Endothelial cell of umbilical vein (primary cell): Measurements from ENCODE around the gene PFN3. TPM values are rescaled to one million over a fixed set of nuclear protein-coding genes. Genes with fewer than 3 reads are reported as not detected.

Source experiments
- BruUV-seq: library from RNA; stranded (reverse); fragments of 400-500 nt; replicated peaks from 2 replicates; lab custom pipeline; 2021; lab: Mats Ljungman, UMichigan
- CTCF ChIA-PET: fragments of 300-600, 350-600 bp; sonication (Branson Sonifier 250); formaldehyde crosslinking; loops from one replicate; lab custom pipeline; 2021; ENCODE audit warnings: antibody characterized with exemption, inconsistent platforms; lab: Charles Lee
- POLR2A ChIA-PET: fragments of 300-600, 350-600 bp; sonication (Branson Sonifier 250); formaldehyde crosslinking; loops from one replicate; lab custom pipeline; 2021; ENCODE audit warnings: antibody characterized with exemption, inconsistent platforms; lab: Charles Lee
- DNase-seq: peaks from one replicate; pipeline ENCODE4 v3.0.0-alpha.2; 2011; ENCODE audit warnings: low read depth, low spot score
- FAIRE-seq: peaks from 2 replicates; lab custom pipeline; 2011; peaks lifted over from hg19 to GRCh38; lab: Jason Lieb, UNC
- H2AFZ ChIP-seq: 2 replicates; pipeline ENCODE4 v1.6.0; 2012; ENCODE audit warnings: low read depth, low read length, control low read depth, inconsistent platforms
- H3K27ac ChIP-seq: 2 replicates; pipeline ENCODE4 v1.5.1; 2011; ENCODE audit warnings: low read depth, mild to moderate bottlenecking, control low read depth, low read length, moderate library complexity; ENCODE audit not compliant: insufficient read depth
- H3K27me3 ChIP-seq, 2 experiments: 2 replicates each; pipeline versions ENCODE4 v1.6.0 to v1.6.1; 2011; ENCODE audit warnings: low read length in 2 of 2, mixed read lengths in 1 of 2; ENCODE audit not compliant: control insufficient read depth in 2 of 2, insufficient read depth in 2 of 2
- H3K36me3 ChIP-seq, 2 experiments: 2 replicates in 1 of 2; 3 replicates in 1 of 2; pipeline ENCODE4 v1.5.1; 2011; ENCODE audit warnings: low read length in 2 of 2, mild to moderate bottlenecking in 1 of 2, moderate library complexity in 1 of 2; ENCODE audit not compliant: control insufficient read depth in 2 of 2, insufficient read depth in 2 of 2; ENCODE audit errors: extremely low read depth in 1 of 2
- H3K4me1 ChIP-seq: 3 replicates; pipeline ENCODE4 v1.5.1; 2011; ENCODE audit warnings: mild to moderate bottlenecking, low read length; ENCODE audit not compliant: control insufficient read depth, insufficient read depth; ENCODE audit errors: extremely low read depth
- H3K4me2 ChIP-seq: 2 replicates; pipeline ENCODE4 v1.6.1; 2011; ENCODE audit warnings: low read length, control low read depth, mixed read lengths; ENCODE audit not compliant: insufficient read depth
- H3K4me3 ChIP-seq, 3 experiments: fragments of 200-600 bp in 1 of 3; sonication (generic), shearing (Covaris generic) in 1 of 3; replicated peaks in 1 of 3; 2 replicates each; pipeline ENCODE4 v1.5.1; 2011 to 2016; ENCODE audit warnings: control low read depth in 3 of 3, low read length in 3 of 3, mild to moderate bottlenecking in 2 of 3, inconsistent platforms in 1 of 3, low read depth in 1 of 3, moderate library complexity in 1 of 3; ENCODE audit not compliant: insufficient read depth in 1 of 3
- H3K79me2 ChIP-seq: 2 replicates; pipeline ENCODE4 v1.6.0; 2012; ENCODE audit warnings: low read length, inconsistent platforms; ENCODE audit not compliant: control insufficient read depth, insufficient read depth
- H3K9ac ChIP-seq: replicated peaks from 2 replicates; pipeline ENCODE3; 2011; ENCODE audit warnings: low read length, control low read depth; ENCODE audit not compliant: insufficient read depth; ENCODE audit errors: extremely low read depth
- H3K9me1 ChIP-seq: replicated peaks from 3 replicates; pipeline ENCODE4 v1.6.0; 2011; ENCODE audit warnings: mild to moderate bottlenecking, low read length; ENCODE audit not compliant: control insufficient read depth, insufficient read depth; ENCODE audit errors: extremely low read depth
- H3K9me3 ChIP-seq: replicated peaks from 2 replicates; pipeline ENCODE4 v1.5.1; 2012; ENCODE audit warnings: low read length, inconsistent platforms; ENCODE audit not compliant: control insufficient read depth, insufficient read depth
- H4K20me1 ChIP-seq: replicated peaks from 2 replicates; pipeline ENCODE3; 2011; ENCODE audit warnings: mild to moderate bottlenecking, low read length; ENCODE audit not compliant: control insufficient read depth, insufficient read depth; ENCODE audit errors: extremely low read depth
- CTCF ChIP-seq, 2 donors: IDR thresholded peaks; 1 replicate in 1 of 2; 2 replicates in 1 of 2; pipeline ENCODE4 v1.5.1; 2011; ENCODE audit warnings: low read length in 2 of 2, mild to moderate bottlenecking in 2 of 2, moderate library complexity in 2 of 2, control low read depth in 1 of 2, inconsistent platforms in 1 of 2, low read depth in 1 of 2; ENCODE audit not compliant: insufficient read depth in 1 of 2; ENCODE audit errors: extremely low read depth in 1 of 2
- EZH2 ChIP-seq: IDR thresholded peaks from 2 replicates; pipeline ENCODE4 v1.6.1; 2012; ENCODE audit warnings: borderline replicate concordance, low read depth, mild to moderate bottlenecking, moderate library complexity, low read length, inconsistent platforms; ENCODE audit not compliant: severe bottlenecking
- FOS ChIP-seq: IDR thresholded peaks from 2 replicates; pipeline ENCODE4 v1.6.1; 2011; ENCODE audit warnings: mild to moderate bottlenecking, low read length, moderate library complexity, borderline replicate concordance; ENCODE audit not compliant: insufficient read depth
- dilution Hi-C: fragments of 300-500 bp; cut with MboI; formaldehyde crosslinking; loops from one replicate; pipeline ENCODE4 v1.15.0; 2019; ENCODE audit warnings: low sequenced_read_pairs; ENCODE audit not compliant: extremely low pct_ligation_motif_present
- intact Hi-C: fragments of 100-400 bp; cut with micrococcal nuclease; formaldehyde crosslinking; loops from one replicate; pipeline ENCODE4 v1.10.0; 2022
- polyA plus RNA-seq, 4 experiments: library from polyadenylated mRNA; depleted of rRNA in 3 of 4; stranded (reverse) in 3 of 4; unstranded in 1 of 4; fragments of >200 nt; gene quantifications; 2 replicates each; pipeline versions ENCODE4 v1.2.1 to v1.2.3, GENCODE V29; 2011 to 2012; ENCODE audit warnings: missing spikeins in 1 of 4
- total RNA-seq: library from RNA; stranded (reverse); gene quantifications from 2 replicates; pipeline ENCODE4 v1.2.3, GENCODE V29; 2021

The PFN3 gene
- total and polyA plus RNA-seq, 2 donors (not counting 3 experiments of a cell fraction or from before 2014, with no cell fraction given): not detected

- BruUV-seq: no TSS peak
- DNase-seq: no peak
Measured at GRCh38 chr5:177378884-177379883, 21.3 kb downstream of the PFN3 start.

More at GRCh38 chr5:177378884-177379883, 21.3 kb downstream of the PFN3 start:
- Histone ChIP-seq H3K4me2 (no peak overlapping the region), H3K79me2 (no peaks in the 10 kb centered on the region), H3K4me1 (no peaks in the 10 kb centered on the region), H3K36me3 (no peaks in the 10 kb centered on the region), H3K4me3 (no peak overlapping the region), H3K9me1 (no peaks in the 10 kb centered on the region), H3K27me3 (peaks cover 0 to 4% of the 10 kb centered on the region in 2 experiments), H2AFZ (no peak overlapping the region), H3K27ac (no peak overlapping the region), H3K9ac (no peak overlapping the region), H4K20me1 (no peaks in the 10 kb centered on the region), H3K9me3 (no peaks in the 10 kb centered on the region)
- no peak for FAIRE-seq
- CTCF ChIA-PET: interaction anchor here (0.5 to 3.6 kb wide), 14 partner anchors 8 to 76 kb away, joined by 3 to 38 read pairs (median 4); no protein-coding TSS in a partner anchor
- intact Hi-C loops: no loop called here
- TF ChIP-seq FOS (peak; percentile 18), EZH2 (no peak), CTCF (IDR thresholded peaks at IDR 0.05; ENCODE audit: extremely low read depth in 1 of 2, insufficient read depth in 1 of 2, low read depth in 1 of 2, low read length in 2 of 2) (no peak)
- POLR2A ChIA-PET: interaction anchor here (1.5 kb wide), 1 partner anchor 26 kb away, joined by 4 read pairs; no protein-coding TSS in a partner anchor
- dilution Hi-C loops: no loop called here
